Lower leg skin (tissue), 3 donors: ENCODE results near the gene KDM6A.

Source experiments
- POLR2A ChIP-seq, 2 donors: fragments of 450-650 bp; IDR thresholded peaks; one replicate each; pipeline ENCODE4 v1.6.1; 2016 to 2017; ENCODE audit warnings: antibody characterized with exemption in 2 of 2, mild to moderate bottlenecking in 1 of 2, moderate library complexity in 1 of 2
- TF ChIP-seq, protein P1 (sequence below), 3 donors: fragments of 450-650 bp; IDR thresholded peaks; one replicate each; pipeline ENCODE4 v1.5.1; 2016; ENCODE audit warnings: antibody characterized with exemption in 3 of 3, mild to moderate bottlenecking in 3 of 3, moderate library complexity in 2 of 3

DNA sequence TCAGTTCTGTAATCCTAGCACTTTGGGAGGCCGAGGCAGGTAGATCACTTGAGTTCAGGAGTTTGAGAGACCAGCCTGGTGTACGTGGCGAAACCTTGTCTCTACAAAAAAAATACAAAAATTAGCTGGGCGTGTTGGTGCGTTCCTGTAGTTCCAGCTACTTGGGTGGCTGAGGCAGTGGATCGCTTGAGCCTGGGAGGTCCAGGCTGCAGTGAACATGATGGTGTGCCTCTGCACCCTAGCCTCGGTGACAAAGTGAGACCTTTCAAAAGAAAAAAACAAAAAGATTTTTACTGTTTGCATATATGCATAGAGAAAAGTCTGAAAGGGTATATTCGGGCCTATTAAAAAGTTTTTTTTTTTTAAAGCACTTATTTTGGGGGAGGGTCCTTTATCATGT is 76.1 kb downstream of the KDM6A start:
- TF ChIP-seq, protein P1, sequence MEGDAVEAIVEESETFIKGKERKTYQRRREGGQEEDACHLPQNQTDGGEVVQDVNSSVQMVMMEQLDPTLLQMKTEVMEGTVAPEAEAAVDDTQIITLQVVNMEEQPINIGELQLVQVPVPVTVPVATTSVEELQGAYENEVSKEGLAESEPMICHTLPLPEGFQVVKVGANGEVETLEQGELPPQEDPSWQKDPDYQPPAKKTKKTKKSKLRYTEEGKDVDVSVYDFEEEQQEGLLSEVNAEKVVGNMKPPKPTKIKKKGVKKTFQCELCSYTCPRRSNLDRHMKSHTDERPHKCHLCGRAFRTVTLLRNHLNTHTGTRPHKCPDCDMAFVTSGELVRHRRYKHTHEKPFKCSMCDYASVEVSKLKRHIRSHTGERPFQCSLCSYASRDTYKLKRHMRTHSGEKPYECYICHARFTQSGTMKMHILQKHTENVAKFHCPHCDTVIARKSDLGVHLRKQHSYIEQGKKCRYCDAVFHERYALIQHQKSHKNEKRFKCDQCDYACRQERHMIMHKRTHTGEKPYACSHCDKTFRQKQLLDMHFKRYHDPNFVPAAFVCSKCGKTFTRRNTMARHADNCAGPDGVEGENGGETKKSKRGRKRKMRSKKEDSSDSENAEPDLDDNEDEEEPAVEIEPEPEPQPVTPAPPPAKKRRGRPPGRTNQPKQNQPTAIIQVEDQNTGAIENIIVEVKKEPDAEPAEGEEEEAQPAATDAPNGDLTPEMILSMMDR (IDR thresholded peaks at IDR 0.05) = no peak
- no peak for TF ChIP-seq POLR2A (IDR thresholded peaks at IDR 0.05)
